Measurements from ENCODE around the gene TENT5A.

The TENT5A gene

GRCh38 chr6:81753711-81754577 is 1.5 kb upstream of the TENT5A start:
- no peak for DNase-seq (ENCODE audit: low read depth)
- TF ChIP-seq, protein P1, sequence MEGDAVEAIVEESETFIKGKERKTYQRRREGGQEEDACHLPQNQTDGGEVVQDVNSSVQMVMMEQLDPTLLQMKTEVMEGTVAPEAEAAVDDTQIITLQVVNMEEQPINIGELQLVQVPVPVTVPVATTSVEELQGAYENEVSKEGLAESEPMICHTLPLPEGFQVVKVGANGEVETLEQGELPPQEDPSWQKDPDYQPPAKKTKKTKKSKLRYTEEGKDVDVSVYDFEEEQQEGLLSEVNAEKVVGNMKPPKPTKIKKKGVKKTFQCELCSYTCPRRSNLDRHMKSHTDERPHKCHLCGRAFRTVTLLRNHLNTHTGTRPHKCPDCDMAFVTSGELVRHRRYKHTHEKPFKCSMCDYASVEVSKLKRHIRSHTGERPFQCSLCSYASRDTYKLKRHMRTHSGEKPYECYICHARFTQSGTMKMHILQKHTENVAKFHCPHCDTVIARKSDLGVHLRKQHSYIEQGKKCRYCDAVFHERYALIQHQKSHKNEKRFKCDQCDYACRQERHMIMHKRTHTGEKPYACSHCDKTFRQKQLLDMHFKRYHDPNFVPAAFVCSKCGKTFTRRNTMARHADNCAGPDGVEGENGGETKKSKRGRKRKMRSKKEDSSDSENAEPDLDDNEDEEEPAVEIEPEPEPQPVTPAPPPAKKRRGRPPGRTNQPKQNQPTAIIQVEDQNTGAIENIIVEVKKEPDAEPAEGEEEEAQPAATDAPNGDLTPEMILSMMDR (IDR thresholded peaks at IDR 0.05; ENCODE audit: control insufficient read depth, extremely low read depth, insufficient read depth) = peak; percentile 75
- peak overlapping the region; percentile 52 for H3K4me3 ChIP-seq (ENCODE audit: low read depth, low read length)

GRCh38 chr6:81752921-81753710 is 635 bp upstream of the TENT5A start:
- DNase-seq (ENCODE audit: low read depth) = no peak
- TF ChIP-seq, protein P1 (IDR thresholded peaks at IDR 0.05; ENCODE audit: control insufficient read depth, extremely low read depth, insufficient read depth) = no peak
- peak overlapping the region; percentile 52 for H3K4me3 ChIP-seq (ENCODE audit: low read depth, low read length)

- TF ChIP-seq, protein P1 (IDR thresholded peaks at IDR 0.05; ENCODE audit: control insufficient read depth, extremely low read depth, insufficient read depth) = no peak
- peak overlapping the region; percentile 52 for H3K4me3 ChIP-seq (ENCODE audit: low read depth, low read length)
- DNase-seq (ENCODE audit: low read depth) = no peak
Measured at GRCh38 chr6:81751388-81752083, 945 bp downstream of the TENT5A start.

DNA sequence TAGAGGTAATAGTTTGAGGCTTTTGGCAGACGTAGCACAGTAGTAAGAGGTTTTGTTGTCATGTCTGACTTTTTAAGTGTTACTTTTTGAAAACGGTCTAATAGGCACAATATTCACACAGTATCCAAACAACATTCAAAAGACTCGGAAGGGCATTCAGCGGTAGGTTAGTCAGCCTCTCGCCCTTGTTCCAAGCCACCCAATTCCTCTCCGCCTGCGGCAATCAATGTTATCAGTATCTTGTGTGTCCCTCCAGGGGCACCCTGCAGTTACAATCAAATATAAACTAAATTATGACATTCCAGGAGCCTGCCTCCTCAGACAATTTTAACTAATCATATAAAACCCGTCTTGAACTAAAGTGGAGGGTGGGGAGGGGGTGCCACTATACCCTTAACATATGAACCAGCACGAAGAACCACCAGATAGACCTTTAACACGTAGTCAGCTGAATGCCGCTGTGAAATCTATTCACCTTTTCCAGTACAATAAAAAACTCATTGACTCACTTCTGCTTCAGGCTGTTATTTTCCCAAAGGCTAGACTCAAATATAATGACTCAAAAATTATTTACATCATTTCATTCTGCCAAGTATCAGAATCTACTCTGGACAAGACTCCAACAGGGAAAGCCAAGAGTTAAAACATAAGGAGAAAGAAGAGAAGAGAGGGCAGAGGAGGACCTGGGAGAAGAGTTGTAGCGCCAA is 1.6 kb downstream of the TENT5A start:
- H3K4me3 ChIP-seq (ENCODE audit: low read depth, low read length) = no peak overlapping the region
- DNase-seq (ENCODE audit: low read depth) = no peak
- TF ChIP-seq, protein P1 (IDR thresholded peaks at IDR 0.05; ENCODE audit: control insufficient read depth, extremely low read depth, insufficient read depth) = no peak

DNA sequence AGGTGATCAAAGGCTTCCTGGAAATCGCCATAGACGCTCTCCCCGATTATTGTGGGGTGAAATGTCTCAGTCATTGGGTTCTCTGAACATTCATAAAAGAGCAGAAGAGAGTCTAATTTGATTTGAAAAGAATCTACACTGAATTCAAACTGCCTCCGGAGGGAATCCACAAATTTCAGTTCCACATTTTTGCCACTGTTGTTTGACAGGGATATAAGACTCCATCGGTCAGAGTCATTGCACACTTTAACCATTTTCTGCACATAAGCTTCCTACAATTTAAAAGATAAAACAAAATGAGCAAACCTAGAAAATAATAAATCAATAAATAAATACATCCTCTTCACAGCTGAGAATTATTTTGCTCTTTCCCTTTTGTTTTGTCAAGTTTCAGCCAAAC is 2.3 kb downstream of the TENT5A start:
- TF ChIP-seq, protein P1 (IDR thresholded peaks at IDR 0.05; ENCODE audit: control insufficient read depth, extremely low read depth, insufficient read depth) = no peak
- DNase-seq (ENCODE audit: low read depth) = no peak
- no peak overlapping the region for H3K4me3 ChIP-seq (ENCODE audit: low read depth, low read length)

- no peak for DNase-seq (ENCODE audit: low read depth)
- TF ChIP-seq, protein P1 (IDR thresholded peaks at IDR 0.05; ENCODE audit: control insufficient read depth, extremely low read depth, insufficient read depth) = no peak
- H3K4me3 ChIP-seq (ENCODE audit: low read depth, low read length) = no peak overlapping the region
Measured at GRCh38 chr6:81749707-81750106, 2.8 kb downstream of the TENT5A start.

Measured in LNCaP clone FGC (cell line).